ENCODE results near the gene SSC4D.

DNA sequence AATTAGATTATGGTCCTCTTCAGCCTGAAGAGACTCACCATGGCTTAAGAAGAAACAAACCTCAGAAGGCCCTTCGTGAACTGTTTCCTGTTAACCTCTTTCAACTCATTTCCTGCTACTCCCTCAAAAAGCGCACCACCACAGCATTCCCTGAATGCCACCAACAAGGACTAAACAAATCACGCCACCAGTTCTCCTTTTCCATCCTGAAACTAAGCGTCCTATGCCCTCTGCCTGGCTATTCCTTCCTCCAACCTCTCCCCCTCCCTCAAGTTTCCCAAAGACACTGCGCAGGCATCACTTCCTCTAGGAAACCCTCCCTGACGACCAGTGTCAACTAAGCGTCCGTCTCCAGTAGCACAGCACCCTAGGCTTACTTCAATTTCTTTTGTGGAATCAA lies 62.7 kb downstream of the SSC4D start:
- TF ChIP-seq CTCF (IDR thresholded peaks at IDR 0.05; ENCODE audit: low read depth, low read length, poor library complexity, severe bottlenecking) (no peak), EZH2phosphoT487 (IDR thresholded peaks at IDR 0.05; ENCODE audit: borderline replicate concordance, low read length) (no peak)

Data from DOHH2 (cell line).